ENCODE measurements around the gene IFNLR1.

Gene IFNLR1

DNA sequence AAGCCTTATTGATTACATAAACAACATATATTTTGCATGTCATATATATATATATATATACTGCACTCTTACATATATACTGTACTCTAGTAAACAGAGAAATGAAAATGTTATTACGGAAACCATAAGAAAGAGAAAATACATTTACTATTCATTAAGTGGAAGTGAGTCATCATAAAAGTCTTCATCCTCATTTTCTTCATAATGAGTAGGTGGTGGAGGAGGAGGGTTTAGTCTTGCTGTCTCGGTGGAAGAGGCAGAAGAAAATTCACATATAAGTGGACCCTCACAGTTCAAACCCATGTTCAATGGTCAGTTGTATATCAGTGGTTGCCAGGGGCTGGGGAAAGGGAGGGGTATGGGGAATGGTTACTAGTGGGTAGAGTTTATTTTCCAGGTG lies 8.0 kb upstream of the IFNLR1 start:
- Histone ChIP-seq H3K4me3 (ENCODE audit: insufficient read depth, low read depth, low read length, poor library complexity, severe bottlenecking) (no peak overlapping the region), H3K27ac (ENCODE audit: insufficient read depth, low read length, poor library complexity, severe bottlenecking) (no peak overlapping the region), H3K27me3 (replicated peaks; ENCODE audit: control insufficient read depth, insufficient read depth, low read length, poor library complexity, severe bottlenecking) (no peaks in the 10 kb centered on the region), H3K9me3 (ENCODE audit: control insufficient read depth, low read length) (no peaks in the 10 kb centered on the region), H3K4me1 (ENCODE audit: control insufficient read depth, insufficient read depth, low read length, poor library complexity, severe bottlenecking) (peaks cover 6% of the 10 kb centered on the region), H3K36me3 (ENCODE audit: control insufficient read depth, insufficient read depth, low read length) (no peaks in the 10 kb centered on the region)
- DNase-seq = no peak

GRCh38 chr1:24193046-24193445 lies 6.0 kb upstream of the IFNLR1 start:
- no peaks in the 10 kb centered on the region for H3K36me3 ChIP-seq (ENCODE audit: control insufficient read depth, insufficient read depth, low read length)
- no peak overlapping the region for H3K4me3 ChIP-seq (ENCODE audit: insufficient read depth, low read depth, low read length, poor library complexity, severe bottlenecking)
- no peaks in the 10 kb centered on the region for H3K9me3 ChIP-seq (ENCODE audit: control insufficient read depth, low read length)
- peaks cover 7% of the 10 kb centered on the region for H3K4me1 ChIP-seq (ENCODE audit: control insufficient read depth, insufficient read depth, low read length, poor library complexity, severe bottlenecking)
- no peak for DNase-seq
- no peaks in the 10 kb centered on the region for H3K27me3 ChIP-seq (replicated peaks; ENCODE audit: control insufficient read depth, insufficient read depth, low read length, poor library complexity, severe bottlenecking)
- H3K27ac ChIP-seq (ENCODE audit: insufficient read depth, low read length, poor library complexity, severe bottlenecking) = no peak overlapping the region

- H3K27ac ChIP-seq (ENCODE audit: insufficient read depth, low read length, poor library complexity, severe bottlenecking) = no peak overlapping the region
- no peaks in the 10 kb centered on the region for H3K36me3 ChIP-seq (ENCODE audit: control insufficient read depth, insufficient read depth, low read length)
- H3K27me3 ChIP-seq (replicated peaks; ENCODE audit: control insufficient read depth, insufficient read depth, low read length, poor library complexity, severe bottlenecking) = no peaks in the 10 kb centered on the region
- H3K4me3 ChIP-seq (ENCODE audit: insufficient read depth, low read depth, low read length, poor library complexity, severe bottlenecking) = no peak overlapping the region
- H3K9me3 ChIP-seq (ENCODE audit: control insufficient read depth, low read length) = no peaks in the 10 kb centered on the region
- H3K4me1 ChIP-seq (ENCODE audit: control insufficient read depth, insufficient read depth, low read length, poor library complexity, severe bottlenecking) = peaks cover 8% of the 10 kb centered on the region
- DNase-seq = no peak
Measured at GRCh38 chr1:24191860-24192259, 4.8 kb upstream of the IFNLR1 start.

DNA sequence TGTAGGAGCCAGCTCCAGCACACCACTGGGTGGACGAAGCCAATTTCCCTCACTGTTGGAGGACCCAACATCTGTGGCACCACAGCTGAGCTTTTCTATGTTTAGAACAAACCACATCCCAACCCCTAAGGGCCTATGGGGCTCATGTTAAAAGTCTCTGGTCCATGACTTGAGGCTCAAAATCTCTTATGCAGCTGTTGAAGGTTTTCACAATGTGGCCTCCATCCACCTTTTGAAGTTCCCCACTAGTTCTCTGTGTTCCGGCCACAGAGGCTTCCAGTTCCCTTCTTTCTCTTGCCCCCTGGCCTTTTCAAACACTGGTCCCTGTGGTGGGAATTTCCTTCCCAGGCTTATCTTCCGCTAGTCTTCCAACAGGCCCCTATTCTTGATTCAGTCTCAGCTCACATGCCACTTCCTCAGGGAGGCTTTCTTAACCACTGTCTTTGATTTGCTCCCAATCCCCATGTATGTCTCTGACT lies 3.9 kb upstream of the IFNLR1 start:
- Histone ChIP-seq H3K4me1 (ENCODE audit: control insufficient read depth, insufficient read depth, low read length, poor library complexity, severe bottlenecking) (peaks cover 16% of the 10 kb centered on the region), H3K9me3 (ENCODE audit: control insufficient read depth, low read length) (no peaks in the 10 kb centered on the region), H3K36me3 (ENCODE audit: control insufficient read depth, insufficient read depth, low read length) (no peaks in the 10 kb centered on the region), H3K27ac (ENCODE audit: insufficient read depth, low read length, poor library complexity, severe bottlenecking) (no peak overlapping the region), H3K27me3 (replicated peaks; ENCODE audit: control insufficient read depth, insufficient read depth, low read length, poor library complexity, severe bottlenecking) (no peaks in the 10 kb centered on the region), H3K4me3 (ENCODE audit: insufficient read depth, low read depth, low read length, poor library complexity, severe bottlenecking) (no peak overlapping the region)
- no peak for DNase-seq

- Histone ChIP-seq H3K27me3 (replicated peaks; ENCODE audit: control insufficient read depth, insufficient read depth, low read length, poor library complexity, severe bottlenecking) (no peaks in the 10 kb centered on the region), H3K9me3 (ENCODE audit: control insufficient read depth, low read length) (no peaks in the 10 kb centered on the region), H3K4me3 (ENCODE audit: insufficient read depth, low read depth, low read length, poor library complexity, severe bottlenecking) (no peak overlapping the region), H3K36me3 (ENCODE audit: control insufficient read depth, insufficient read depth, low read length) (no peaks in the 10 kb centered on the region), H3K27ac (ENCODE audit: insufficient read depth, low read length, poor library complexity, severe bottlenecking) (no peak overlapping the region), H3K4me1 (ENCODE audit: control insufficient read depth, insufficient read depth, low read length, poor library complexity, severe bottlenecking) (peaks cover 16% of the 10 kb centered on the region)
- no peak for DNase-seq
Measured at GRCh38 chr1:24189528-24189927, 2.4 kb upstream of the IFNLR1 start.

- Histone ChIP-seq H3K27me3 (replicated peaks; ENCODE audit: control insufficient read depth, insufficient read depth, low read length, poor library complexity, severe bottlenecking) (no peaks in the 10 kb centered on the region), H3K36me3 (ENCODE audit: control insufficient read depth, insufficient read depth, low read length) (no peaks in the 10 kb centered on the region), H3K27ac (ENCODE audit: insufficient read depth, low read length, poor library complexity, severe bottlenecking) (peak overlapping the region; percentile 62), H3K9me3 (ENCODE audit: control insufficient read depth, low read length) (no peaks in the 10 kb centered on the region), H3K4me1 (ENCODE audit: control insufficient read depth, insufficient read depth, low read length, poor library complexity, severe bottlenecking) (peaks cover 16% of the 10 kb centered on the region), H3K4me3 (ENCODE audit: insufficient read depth, low read depth, low read length, poor library complexity, severe bottlenecking) (peak overlapping the region; percentile 73)
- DNase-seq = no peak
Measured at GRCh38 chr1:24186711-24186992, 437 bp downstream of the IFNLR1 start.

GRCh38 chr1:24186031-24186710 lies 918 bp downstream of the IFNLR1 start:
- DNase-seq = no peak
- Histone ChIP-seq H3K27me3 (replicated peaks; ENCODE audit: control insufficient read depth, insufficient read depth, low read length, poor library complexity, severe bottlenecking) (no peaks in the 10 kb centered on the region), H3K27ac (ENCODE audit: insufficient read depth, low read length, poor library complexity, severe bottlenecking) (no peak overlapping the region), H3K9me3 (ENCODE audit: control insufficient read depth, low read length) (no peaks in the 10 kb centered on the region), H3K4me1 (ENCODE audit: control insufficient read depth, insufficient read depth, low read length, poor library complexity, severe bottlenecking) (peaks cover 16% of the 10 kb centered on the region), H3K4me3 (ENCODE audit: insufficient read depth, low read depth, low read length, poor library complexity, severe bottlenecking) (peak overlapping the region; percentile 73), H3K36me3 (ENCODE audit: control insufficient read depth, insufficient read depth, low read length) (no peaks in the 10 kb centered on the region)

- H3K36me3 ChIP-seq (ENCODE audit: control insufficient read depth, insufficient read depth, low read length) = no peaks in the 10 kb centered on the region
- peaks cover 16% of the 10 kb centered on the region for H3K4me1 ChIP-seq (ENCODE audit: control insufficient read depth, insufficient read depth, low read length, poor library complexity, severe bottlenecking)
- DNase-seq = no peak
- no peaks in the 10 kb centered on the region for H3K27me3 ChIP-seq (replicated peaks; ENCODE audit: control insufficient read depth, insufficient read depth, low read length, poor library complexity, severe bottlenecking)
- no peaks in the 10 kb centered on the region for H3K9me3 ChIP-seq (ENCODE audit: control insufficient read depth, low read length)
- no peak overlapping the region for H3K4me3 ChIP-seq (ENCODE audit: insufficient read depth, low read depth, low read length, poor library complexity, severe bottlenecking)
- H3K27ac ChIP-seq (ENCODE audit: insufficient read depth, low read length, poor library complexity, severe bottlenecking) = no peak overlapping the region
Measured at GRCh38 chr1:24185076-24185475, 2.0 kb downstream of the IFNLR1 start.

DNA sequence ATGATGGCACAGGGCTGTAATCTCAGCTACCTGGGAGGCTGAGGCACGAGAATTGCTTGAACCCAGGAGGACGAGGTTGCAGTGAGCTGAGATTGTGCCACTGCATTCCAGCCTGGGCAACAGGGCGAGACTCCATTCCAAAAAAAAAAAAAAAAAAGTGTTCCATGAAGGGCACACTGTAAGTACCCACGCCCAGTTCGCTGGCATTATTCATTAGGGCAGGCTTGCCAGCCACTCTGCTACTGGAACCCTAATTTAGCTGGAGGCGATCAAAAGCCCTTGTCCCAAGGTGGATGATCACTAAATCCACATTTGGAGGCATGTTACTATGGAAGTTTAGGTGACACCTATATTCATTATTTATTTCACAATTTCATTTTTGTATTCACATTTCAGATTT lies 5.0 kb downstream of the IFNLR1 start:
- Histone ChIP-seq H3K27ac (ENCODE audit: insufficient read depth, low read length, poor library complexity, severe bottlenecking) (no peak overlapping the region), H3K27me3 (replicated peaks; ENCODE audit: control insufficient read depth, insufficient read depth, low read length, poor library complexity, severe bottlenecking) (no peaks in the 10 kb centered on the region), H3K9me3 (ENCODE audit: control insufficient read depth, low read length) (no peaks in the 10 kb centered on the region), H3K36me3 (ENCODE audit: control insufficient read depth, insufficient read depth, low read length) (no peaks in the 10 kb centered on the region), H3K4me3 (ENCODE audit: insufficient read depth, low read depth, low read length, poor library complexity, severe bottlenecking) (no peak overlapping the region), H3K4me1 (ENCODE audit: control insufficient read depth, insufficient read depth, low read length, poor library complexity, severe bottlenecking) (peaks cover 9% of the 10 kb centered on the region)
- DNase-seq = no peak

- Histone ChIP-seq H3K36me3 (ENCODE audit: control insufficient read depth, insufficient read depth, low read length) (no peaks in the 10 kb centered on the region), H3K27me3 (replicated peaks; ENCODE audit: control insufficient read depth, insufficient read depth, low read length, poor library complexity, severe bottlenecking) (no peaks in the 10 kb centered on the region), H3K4me1 (ENCODE audit: control insufficient read depth, insufficient read depth, low read length, poor library complexity, severe bottlenecking) (peaks cover 6% of the 10 kb centered on the region)
Measured at GRCh38 chr1:24181619-24182018, 5.5 kb downstream of the IFNLR1 start.

More at GRCh38 chr1:24181619-24182018, 5.5 kb downstream of the IFNLR1 start:
- Histone ChIP-seq H3K9me3 (ENCODE audit: control insufficient read depth, low read length) (no peaks in the 10 kb centered on the region), H3K4me3 (ENCODE audit: insufficient read depth, low read depth, low read length, poor library complexity, severe bottlenecking) (no peak overlapping the region), H3K27ac (ENCODE audit: insufficient read depth, low read length, poor library complexity, severe bottlenecking) (no peak overlapping the region)
- DNase-seq = no peak
